ENCODE data around the gene UBE2J2. TPM values are rescaled to one million over a fixed set of nuclear protein-coding genes. Genes with fewer than 3 reads are reported as not detected.

UBE2J2 gene
- total and polyA plus RNA-seq, 2 of the 8 experiments (the other 6 are each of a cell fraction or from before 2014, with no cell fraction given): 33.6 to 67.9 TPM

DNA sequence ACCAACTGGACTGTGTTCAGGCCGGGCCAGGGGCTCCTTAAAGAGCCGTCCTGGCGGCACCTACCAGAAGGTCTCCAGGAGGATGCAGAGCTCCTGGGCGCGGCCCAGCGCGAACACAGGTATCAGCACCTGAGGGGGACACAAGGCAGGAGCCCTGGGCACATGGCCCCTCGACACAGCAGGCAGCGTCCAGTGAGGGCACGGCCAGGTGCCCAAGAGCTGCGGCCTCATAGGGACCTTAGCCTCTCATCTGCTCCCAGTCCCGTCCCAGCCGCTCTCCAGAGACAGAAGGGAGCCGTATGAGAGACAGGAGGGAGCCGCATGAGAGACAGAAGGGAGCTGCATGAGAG is 40.6 kb upstream of the UBE2J2 start:
- Histone ChIP-seq H2AK5ac (ENCODE audit: low read depth, low read length) (no peak overlapping the region), H3K23me2 (ENCODE audit: low read depth, low read length) (peaks cover 4% of the 10 kb centered on the region; the same call in 1 of the 2 replicates), H3K23ac (ENCODE audit: insufficient read length) (no peak overlapping the region), H4K20me1 (replicated peaks in 1 of 2; ENCODE audit: control insufficient read depth in 1 of 2, insufficient read depth in 2 of 2, low read length in 2 of 2) (peaks cover 8 to 24% of the 10 kb centered on the region in 2 experiments), H3K27me3 (replicated peaks in 1 of 4; ENCODE audit: control insufficient read depth in 3 of 4, extremely low read depth in 1 of 4, insufficient read depth in 3 of 4, low read length in 3 of 4) (no peaks in the 10 kb centered on the region), H3K18ac (ENCODE audit: extremely low read depth, low read length) (no peak overlapping the region), H3K36me3 (ENCODE audit: control insufficient read depth in 2 of 4, insufficient read depth in 4 of 4, low read length in 3 of 4) (peaks cover 17 to 48% (median 39%) of the 10 kb centered on the region in 4 experiments), H3K4ac (replicated peaks; ENCODE audit: insufficient read length, low read depth, low read length) (no peak overlapping the region), H2BK5ac (ENCODE audit: low read depth, low read length) (no peak overlapping the region), H4K8ac (ENCODE audit: extremely low read depth, insufficient read depth, low read length) (no peak overlapping the region), H2BK15ac (ENCODE audit: low read length) (no peak overlapping the region), H4K91ac (replicated peaks; ENCODE audit: insufficient read length, low read length) (no peak overlapping the region), H3K4me1 (replicated peaks in 1 of 4; ENCODE audit: control insufficient read depth in 3 of 4, insufficient read depth in 4 of 4, low read length in 3 of 4) (peaks cover 0 to 21% (median 11%) of the 10 kb centered on the region in 4 experiments; a peak in 6 of 7 replicates), H2BK120ac (replicated peaks; ENCODE audit: low read depth, low read length) (no peak overlapping the region), H3K79me2 (ENCODE audit: control insufficient read depth in 1 of 2, insufficient read depth in 2 of 2, low read length in 2 of 2) (peaks cover 0 to 6% of the 10 kb centered on the region in 2 experiments; a peak in 1 of 4 replicates), H3K56ac (replicated peaks; ENCODE audit: insufficient read length, low read depth, low read length) (no peak overlapping the region), H3K27ac (ENCODE audit: low read depth, low read length) (no peak overlapping the region), H3K14ac (ENCODE audit: insufficient read length) (no peak overlapping the region), H2BK12ac (ENCODE audit: low read depth, low read length) (no peak overlapping the region; the same call in 1 of the 2 replicates), H2BK20ac (ENCODE audit: low read length) (no peak overlapping the region), H2AFZ (ENCODE audit: low read length) (no peak overlapping the region), H3K4me3 (ENCODE audit: extremely low read depth in 1 of 4, insufficient read depth in 2 of 4, low read depth in 3 of 4, low read length in 4 of 4) (no peak overlapping the region), H4K5ac (ENCODE audit: insufficient read length, low read depth, low read length) (no peak overlapping the region), H3K4me2 (ENCODE audit: insufficient read depth in 1 of 2, low read depth in 2 of 2, low read length in 2 of 2) (no peak overlapping the region), H3K9me3 (ENCODE audit: insufficient read depth in 2 of 2, low read depth in 1 of 2, low read length in 1 of 2) (no peaks in the 10 kb centered on the region), H3K79me1 (ENCODE audit: low read depth, low read length) (peaks cover 7% of the 10 kb centered on the region), H3K9ac (replicated peaks in 1 of 4; ENCODE audit: extremely low read depth in 1 of 4, low read depth in 3 of 4, low read length in 3 of 4) (no peak overlapping the region)
- CTCF ChIA-PET (ENCODE audit: partially characterized antibody): interaction anchor here (0.7 to 1.2 kb wide), 3 partner anchors 22 to 58 kb away, joined by 3 to 5 read pairs (median 3); no protein-coding TSS in a partner anchor
- WGBS, 2 experiments (ENCODE audit: extremely low coverage in 1 of 2, insufficient coverage in 1 of 2, insufficient read length in 1 of 2, insufficient replicate concordance in 2 of 2, low coverage in 1 of 2, low lambda C conversion rate in 2 of 2, missing lambda C conversion rate in 1 of 2): 89% methylated on average over 14 of the region's 15 CpGs; no CpG with 5 or more reads in 1 of the 2 experiments
- FAIRE-seq (no peak), DNase-seq (ENCODE audit: low read depth in 1 of 2, low spot score in 2 of 2) (no peak)
- POLR2A ChIA-PET (ENCODE audit: partially characterized antibody): interaction anchor here (0.9 to 10.1 kb wide), 5 partner anchors 9 to 78 kb away, joined by 3 to 134 read pairs (median 6); partner anchors contain the start of gene TAS1R3

All from H1 (cell line).